H1 (cell line): ENCODE data around the gene RPL41. TPM values are rescaled to one million over a fixed set of nuclear protein-coding genes. Genes with fewer than 3 reads are reported as not detected.

Experiments
- ASH2L ChIP-seq: fragments of 200-600, 300-600 bp; sonication (generic); IDR thresholded peaks from one replicate; pipeline ENCODE4 v1.7.1; 2017; ENCODE audit warnings: low read length
- CREB1 ChIP-seq: IDR thresholded peaks from 2 replicates; pipeline ENCODE4 v1.6.1; 2012; ENCODE audit warnings: inconsistent platforms
- GABPA ChIP-seq: IDR thresholded peaks from 2 replicates; pipeline ENCODE4 v1.6.1; 2011; ENCODE audit warnings: mild to moderate bottlenecking, low read length, moderate library complexity, borderline replicate concordance; ENCODE audit not compliant: insufficient read depth
- JUND ChIP-seq: IDR thresholded peaks from 2 replicates; pipeline ENCODE4 v1.6.1; 2011; ENCODE audit warnings: mild to moderate bottlenecking, improper control_type of control experiment, low read length
- MAX ChIP-seq: IDR thresholded peaks from 2 replicates; pipeline ENCODE4 v1.6.1; 2012; ENCODE audit warnings: inconsistent platforms
- NRF1 ChIP-seq: IDR thresholded peaks from 2 replicates; pipeline ENCODE4 v1.6.1; 2011; ENCODE audit warnings: mild to moderate bottlenecking, low read depth, low read length, improper control_type of control experiment
- POLR2A ChIP-seq, 2 experiments: IDR thresholded peaks; 1 replicate in 1 of 2; 2 replicates in 1 of 2; pipeline ENCODE4 v1.6.1; 2011; ENCODE audit warnings: low read depth in 2 of 2, low read length in 2 of 2, mild to moderate bottlenecking in 2 of 2; ENCODE audit errors: control extremely low read depth in 1 of 2
- SIRT6 ChIP-seq: IDR thresholded peaks from one replicate; pipeline ENCODE4 v1.7.1; 2012; ENCODE audit warnings: low read length, inconsistent platforms
- TBP ChIP-seq: IDR thresholded peaks from 2 replicates; pipeline ENCODE4 v1.6.1; 2011; ENCODE audit warnings: low read depth, low read length, improper control_type of control experiment
- polyA plus RNA-seq, 7 experiments: library from polyadenylated mRNA; depleted of rRNA in 3 of 7; stranded (reverse) in 5 of 7; unstranded in 2 of 7; fragments of >200 nt in 5 of 7; fragments of 200-250 nt in 2 of 7; gene quantifications; 1 replicate in 5 of 7; 2 replicates in 1 of 7; 4 replicates in 1 of 7; pipeline versions ENCODE4 v1.2.1 to v1.2.3, GENCODE V29; 2011 to 2013; ENCODE audit warnings: missing spikeins in 2 of 7, mixed read lengths in 2 of 7
- total RNA-seq: library from RNA; stranded (reverse); fragmentation: NEBNext Ultra II Directional; extraction: Animal tissue kit (Norgen Biotek cat#: 25700); gene quantifications from 2 replicates; pipeline ENCODE4 v1.2.1, GENCODE V29; 2021

RPL41 gene
- total and polyA plus RNA-seq, 2 of the 8 experiments (the other 6 are each of a cell fraction or from before 2014, with no cell fraction given): 4,440 to 16,488 TPM

- TF ChIP-seq NRF1 (no peak), TBP (no peak), ASH2L (no peak), JUND (no peak), SIRT6 (no peak), CREB1 (no peak), POLR2A (IDR thresholded peaks at IDR 0.05; ENCODE audit: control extremely low read depth in 1 of 2, low read depth in 2 of 2, low read length in 2 of 2) (no peak), GABPA (no peak), MAX (no peak)
These were observed 10.9 kb upstream of the RPL41 start (continued) for GRCh38 chr12:56105609-56105902.
